GM12891 (cell line): ENCODE data around the gene GIPR.

Source experiments
- POLR2A ChIP-seq: IDR thresholded peaks from 2 replicates; pipeline ENCODE4 v1.6.1; 2011; ENCODE audit warnings: low read depth, low read length, control low read depth
- POLR2AphosphoS5 ChIP-seq: IDR thresholded peaks from 2 replicates; pipeline ENCODE4 v1.6.1; 2011; ENCODE audit warnings: low read depth, low read length, control low read depth
- SPI1 ChIP-seq: IDR thresholded peaks from 2 replicates; pipeline ENCODE4 v1.6.1; 2011; ENCODE audit warnings: low read depth, low read length, control low read depth
- TAF1 ChIP-seq: IDR thresholded peaks from 2 replicates; pipeline ENCODE4 v1.6.1; 2011; ENCODE audit warnings: low read depth, low read length, control low read depth

DNA sequence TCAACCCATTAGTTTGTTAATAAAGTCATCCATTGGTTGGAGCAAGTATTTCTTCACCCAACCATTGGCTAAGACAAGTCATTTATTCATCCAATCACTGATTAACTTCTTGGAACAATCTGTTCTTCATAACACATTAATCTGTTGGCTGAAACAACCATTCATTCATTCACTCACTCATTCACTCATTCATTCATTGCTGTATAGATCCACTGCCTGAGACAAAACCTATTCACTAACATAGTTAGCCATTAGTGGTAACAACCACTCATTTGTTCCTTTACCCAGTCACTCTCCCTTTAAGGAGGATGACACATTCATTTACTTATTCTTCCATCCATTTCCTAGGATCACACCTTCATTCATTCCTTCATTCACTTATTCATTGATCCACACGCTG lies 44.0 kb upstream of the GIPR start:
- TF ChIP-seq TAF1: no peak
- no peak for TF ChIP-seq POLR2A
- no peak for TF ChIP-seq POLR2AphosphoS5
- no peak for TF ChIP-seq SPI1
